H1 (cell line): ENCODE data around the gene RHOBTB1. TPM values are rescaled to one million over a fixed set of nuclear protein-coding genes. Genes with fewer than 3 reads are reported as not detected.

Source experiments
- CTCF ChIA-PET: fragments of 300-600 bp; sonication (Branson Sonifier 250); formaldehyde crosslinking; loops from one replicate; lab custom pipeline; 2021; ENCODE audit not compliant: partially characterized antibody; lab: Charles Lee
- POLR2A ChIA-PET: fragments of 300-600 bp; sonication (Branson Sonifier 250); formaldehyde crosslinking; loops from one replicate; lab custom pipeline; 2021; ENCODE audit warnings: inconsistent platforms; ENCODE audit not compliant: partially characterized antibody; lab: Charles Lee
- DNase-seq, 2 experiments: peaks; one replicate each; pipeline versions ENCODE4 v3.0.0 to v3.0.0-alpha.2; 2010 to 2022; ENCODE audit warnings: low spot score in 2 of 2, low read depth in 1 of 2, mixed read lengths in 1 of 2
- FAIRE-seq: peaks from 2 replicates; lab custom pipeline; 2011; peaks lifted over from hg19 to GRCh38; lab: Jason Lieb, UNC
- H2AFZ ChIP-seq: 2 replicates; pipeline ENCODE4 v1.8.1; 2012; ENCODE audit warnings: low read length, inconsistent platforms
- H2AK5ac ChIP-seq: 2 replicates; pipeline ENCODE4 v1.6.1; 2013; ENCODE audit warnings: low read depth, low read length
- H2BK120ac ChIP-seq: replicated peaks from 2 replicates; pipeline ENCODE3; 2013; ENCODE audit warnings: low read depth, low read length, inconsistent platforms
- H2BK12ac ChIP-seq: 2 replicates; pipeline ENCODE4 v1.6.1; 2013; ENCODE audit warnings: low read depth, low read length
- H2BK15ac ChIP-seq: 2 replicates; pipeline ENCODE4 v1.6.1; 2013; ENCODE audit warnings: low read length
- H2BK20ac ChIP-seq: 2 replicates; pipeline ENCODE4 v1.6.1; 2013; ENCODE audit warnings: low read length
- H2BK5ac ChIP-seq: 2 replicates; pipeline ENCODE4 v1.6.1; 2013; ENCODE audit warnings: low read depth, low read length
- H3K14ac ChIP-seq: 2 replicates; pipeline ENCODE4 v1.6.1; 2013; ENCODE audit warnings: inconsistent platforms; ENCODE audit not compliant: insufficient read length
- H3K18ac ChIP-seq: 2 replicates; pipeline ENCODE4 v1.6.1; 2013; ENCODE audit warnings: low read length; ENCODE audit errors: extremely low read depth
- H3K23ac ChIP-seq: 2 replicates; pipeline ENCODE4 v1.6.1; 2013; ENCODE audit warnings: inconsistent platforms; ENCODE audit not compliant: insufficient read length
- H3K23me2 ChIP-seq: 2 replicates; pipeline ENCODE4 v1.6.1; 2013; ENCODE audit warnings: low read depth, low read length
- H3K27ac ChIP-seq: 2 replicates; pipeline ENCODE4 v1.6.1; 2011; ENCODE audit warnings: low read depth, low read length, inconsistent platforms
- H3K27me3 ChIP-seq, 4 experiments: replicated peaks in 1 of 4; 1 replicate in 1 of 4; 2 replicates in 3 of 4; pipeline versions ENCODE4 v1.6.1 to v1.8.1; 2011 to 2013; ENCODE audit warnings: low read length in 3 of 4, mild to moderate bottlenecking in 3 of 4, inconsistent platforms in 2 of 4, mixed read lengths in 2 of 4, moderate library complexity in 1 of 4; ENCODE audit not compliant: control insufficient read depth in 3 of 4, insufficient read depth in 3 of 4; ENCODE audit errors: extremely low read depth in 1 of 4
- H3K36me3 ChIP-seq, 4 experiments: 2 replicates each; pipeline versions ENCODE4 v1.6.1 to v1.8.1; 2011 to 2013; ENCODE audit warnings: mild to moderate bottlenecking in 4 of 4, low read length in 3 of 4, moderate library complexity in 2 of 4, control low read depth in 1 of 4, inconsistent platforms in 1 of 4; ENCODE audit not compliant: insufficient read depth in 4 of 4, control insufficient read depth in 2 of 4
- H3K4ac ChIP-seq: replicated peaks from 2 replicates; pipeline ENCODE3; 2013; ENCODE audit warnings: low read length, low read depth, mixed read lengths, inconsistent platforms; ENCODE audit not compliant: insufficient read length
- H3K4me1 ChIP-seq, 4 experiments: replicated peaks in 1 of 4; 1 replicate in 1 of 4; 2 replicates in 3 of 4; pipeline versions ENCODE4 v1.6.1 to v1.8.1; 2011 to 2013; ENCODE audit warnings: low read length in 3 of 4, inconsistent platforms in 2 of 4, mixed read lengths in 1 of 4; ENCODE audit not compliant: insufficient read depth in 4 of 4, control insufficient read depth in 3 of 4
- H3K4me2 ChIP-seq, 2 experiments: 2 replicates each; pipeline versions ENCODE4 v1.6.1 to v1.8.1; 2011 to 2013; ENCODE audit warnings: low read depth in 2 of 2, low read length in 2 of 2, control low read depth in 1 of 2, inconsistent platforms in 1 of 2, mild to moderate bottlenecking in 1 of 2; ENCODE audit not compliant: insufficient read depth in 1 of 2
- H3K4me3 ChIP-seq, 4 experiments: fragments of 200-600, 300-600 bp in 1 of 4; sonication (generic), shearing (Covaris generic), sonication (Bioruptor Twin) in 1 of 4; 2 replicates each; pipeline versions ENCODE4 v1.5.1 to v1.8.1; 2011 to 2016; ENCODE audit warnings: low read length in 4 of 4, low read depth in 3 of 4, control low read depth in 2 of 4, inconsistent platforms in 2 of 4, mild to moderate bottlenecking in 2 of 4, mixed read lengths in 1 of 4, moderate library complexity in 1 of 4; ENCODE audit not compliant: insufficient read depth in 2 of 4; ENCODE audit errors: extremely low read depth in 1 of 4
- H3K56ac ChIP-seq: replicated peaks from 2 replicates; pipeline ENCODE3; 2013; ENCODE audit warnings: low read depth, mild to moderate bottlenecking, mixed read lengths, low read length, inconsistent platforms; ENCODE audit not compliant: insufficient read length
- H3K79me1 ChIP-seq: 2 replicates; pipeline ENCODE4 v1.6.1; 2013; ENCODE audit warnings: low read depth, low read length, control low read depth
- H3K79me2 ChIP-seq, 2 experiments: 2 replicates each; pipeline versions ENCODE4 v1.6.1 to v1.8.1; 2012 to 2013; ENCODE audit warnings: low read length in 2 of 2, mild to moderate bottlenecking in 2 of 2, inconsistent platforms in 1 of 2; ENCODE audit not compliant: insufficient read depth in 2 of 2, control insufficient read depth in 1 of 2
- H3K9ac ChIP-seq, 4 experiments: replicated peaks in 1 of 4; 1 replicate in 1 of 4; 2 replicates in 3 of 4; pipeline versions ENCODE4 v1.6.1 to v1.8.1; 2011 to 2013; ENCODE audit warnings: low read depth in 3 of 4, low read length in 3 of 4, control low read depth in 2 of 4, mild to moderate bottlenecking in 2 of 4, moderate library complexity in 2 of 4, inconsistent platforms in 1 of 4; ENCODE audit errors: extremely low read depth in 1 of 4
- H3K9me3 ChIP-seq, 2 experiments: 2 replicates each; pipeline versions ENCODE4 v1.6.1 to v1.8.1; 2012 to 2013; ENCODE audit warnings: mild to moderate bottlenecking in 2 of 2, moderate library complexity in 2 of 2, control low read depth in 1 of 2, inconsistent platforms in 1 of 2, low read depth in 1 of 2, low read length in 1 of 2, mixed read lengths in 1 of 2; ENCODE audit not compliant: insufficient read depth in 2 of 2
- H4K20me1 ChIP-seq, 2 experiments: replicated peaks in 1 of 2; 2 replicates each; pipeline versions ENCODE3 to v1.8.1; 2011 to 2013; ENCODE audit warnings: inconsistent platforms in 2 of 2, low read length in 2 of 2, mild to moderate bottlenecking in 1 of 2; ENCODE audit not compliant: insufficient read depth in 2 of 2, control insufficient read depth in 1 of 2
- H4K5ac ChIP-seq: 2 replicates; pipeline ENCODE4 v1.6.1; 2013; ENCODE audit warnings: low read length, low read depth, mixed read lengths, inconsistent platforms; ENCODE audit not compliant: insufficient read length
- H4K8ac ChIP-seq: 2 replicates; pipeline ENCODE4 v1.8.0; 2013; ENCODE audit warnings: mild to moderate bottlenecking, moderate library complexity, low read length, inconsistent platforms; ENCODE audit not compliant: insufficient read depth; ENCODE audit errors: extremely low read depth
- H4K91ac ChIP-seq: replicated peaks from 2 replicates; pipeline ENCODE3; 2013; ENCODE audit warnings: low read length, mixed read lengths, inconsistent platforms; ENCODE audit not compliant: insufficient read length
- EGR1 ChIP-seq: IDR thresholded peaks from 2 replicates; pipeline ENCODE4 v1.6.1; 2011; ENCODE audit warnings: low read depth, low read length, borderline replicate concordance
- WGBS, 2 experiments: shearing (Covaris generic) in 1 of 2; methylation state at CpG; one replicate each; pipeline versions ENCODE4 v1.1.6 to v1.1.7; 2013 to 2015; ENCODE audit warnings: low lambda C conversion rate in 2 of 2, mixed read lengths in 2 of 2, inconsistent platforms in 1 of 2, low coverage in 1 of 2, missing lambda C conversion rate in 1 of 2; ENCODE audit not compliant: insufficient replicate concordance in 2 of 2, insufficient coverage in 1 of 2, insufficient read length in 1 of 2; ENCODE audit errors: extremely low coverage in 1 of 2, missing lambda C conversion rate in 1 of 2; 5-methylcytosine and 5-hydroxymethylcytosine counted together
- polyA plus RNA-seq, 7 experiments: library from polyadenylated mRNA; depleted of rRNA in 3 of 7; stranded (reverse) in 5 of 7; unstranded in 2 of 7; fragments of >200 nt in 5 of 7; fragments of 200-250 nt in 2 of 7; gene quantifications; 1 replicate in 5 of 7; 2 replicates in 1 of 7; 4 replicates in 1 of 7; pipeline versions ENCODE4 v1.2.1 to v1.2.3, GENCODE V29; 2011 to 2013; ENCODE audit warnings: missing spikeins in 2 of 7, mixed read lengths in 2 of 7
- total RNA-seq: library from RNA; stranded (reverse); fragmentation: NEBNext Ultra II Directional; extraction: Animal tissue kit (Norgen Biotek cat#: 25700); gene quantifications from 2 replicates; pipeline ENCODE4 v1.2.1, GENCODE V29; 2021

Gene RHOBTB1
- total and polyA plus RNA-seq, 2 of the 8 experiments (the other 6 are each of a cell fraction or from before 2014, with no cell fraction given): 6.1 to 7.4 TPM

DNA sequence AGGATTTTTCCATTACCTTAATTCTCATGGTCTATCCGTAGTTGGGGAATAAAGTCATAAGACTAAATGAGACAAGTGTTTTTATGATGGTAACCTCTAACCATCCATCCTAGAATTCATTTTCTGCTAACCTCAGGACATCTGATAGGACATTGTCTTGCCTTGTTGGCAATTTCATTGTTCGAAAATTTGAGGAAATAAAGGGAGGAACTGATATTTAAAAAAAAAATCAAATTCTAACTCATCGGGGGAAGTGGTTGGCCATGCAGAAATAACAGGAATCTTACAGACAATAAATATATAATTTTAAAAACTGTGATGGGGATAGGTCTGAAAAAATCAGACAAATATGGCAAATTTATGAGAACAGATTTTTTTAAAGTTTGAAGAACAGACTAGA, 21.7 kb upstream of the RHOBTB1 start:
- no peak for TF ChIP-seq EGR1
- H3K18ac ChIP-seq: no peak overlapping the region
- H3K4me2 ChIP-seq: no peak overlapping the region
- H3K27ac ChIP-seq: no peak overlapping the region
- no peak overlapping the region for H3K14ac ChIP-seq
- no peak overlapping the region for H2BK15ac ChIP-seq
- no peaks in the 10 kb centered on the region for H3K79me2 ChIP-seq
- POLR2A ChIA-PET: no interaction called here
- H3K4me1 ChIP-seq: no peaks in the 10 kb centered on the region
- CTCF ChIA-PET: interaction anchor here (0.6 to 1.6 kb wide), 5 partner anchors 13 to 619 kb away, joined by 3 to 6 read pairs (median 5); no protein-coding TSS in a partner anchor
- no peak overlapping the region for H2BK20ac ChIP-seq
- H3K23ac ChIP-seq: no peak overlapping the region
- H3K9me3 ChIP-seq: no peaks in the 10 kb centered on the region
- DNase-seq: no peak
- no peak overlapping the region for H2AFZ ChIP-seq
- no peak overlapping the region for H4K8ac ChIP-seq
- no peaks in the 10 kb centered on the region for H3K23me2 ChIP-seq
- H3K4ac ChIP-seq: no peak overlapping the region
- H4K5ac ChIP-seq: no peak overlapping the region
- no peak overlapping the region for H4K91ac ChIP-seq
- H3K9ac ChIP-seq: no peak overlapping the region
- FAIRE-seq: no peak
- no peak overlapping the region for H2BK12ac ChIP-seq
- H2AK5ac ChIP-seq: no peak overlapping the region
- H2BK5ac ChIP-seq: no peak overlapping the region
- H2BK120ac ChIP-seq: no peak overlapping the region
- H3K27me3 ChIP-seq: no peaks in the 10 kb centered on the region
- no peaks in the 10 kb centered on the region for H3K79me1 ChIP-seq
- H4K20me1 ChIP-seq: no peaks in the 10 kb centered on the region
- H3K56ac ChIP-seq: no peak overlapping the region
- WGBS, 2 experiments: 84% methylated on average over 3 of the region's 3 CpGs; no CpG with 5 or more reads in 1 of the 2 experiments
- H3K36me3 ChIP-seq: no peaks in the 10 kb centered on the region
- H3K4me3 ChIP-seq: no peak overlapping the region
